Measurements from ENCODE around the gene NCCRP1.

NCCRP1 gene

GRCh38 chr19:39165857-39166256 lies 30.9 kb upstream of the NCCRP1 start:
- no peak for DNase-seq (ENCODE audit: low read depth in 2 of 2)

- DNase-seq (ENCODE audit: low read depth in 2 of 2) = no peak
Observed at GRCh38 chr19:39166571-39167391, 30.0 kb upstream of the NCCRP1 start.

GRCh38 chr19:39167461-39168257 lies 29.1 kb upstream of the NCCRP1 start:
- DNase-seq (ENCODE audit: low read depth in 2 of 2) = no peak

- DNase-seq (ENCODE audit: low read depth in 2 of 2) = no peak
Observed at GRCh38 chr19:39168258-39169142, 28.3 kb upstream of the NCCRP1 start.

- no peak for DNase-seq (ENCODE audit: low read depth in 2 of 2)
Observed at GRCh38 chr19:39169143-39169810, 27.5 kb upstream of the NCCRP1 start.

GRCh38 chr19:39170386-39171231 lies 26.2 kb upstream of the NCCRP1 start:
- DNase-seq (ENCODE audit: low read depth in 2 of 2) = no peak

GRCh38 chr19:39171479-39172465 lies 25.0 kb upstream of the NCCRP1 start:
- DNase-seq (ENCODE audit: low read depth in 2 of 2) = no peak

- no peak for DNase-seq (ENCODE audit: low read depth in 2 of 2)
Observed at GRCh38 chr19:39172700-39173501, 23.9 kb upstream of the NCCRP1 start.

GRCh38 chr19:39173502-39173991 lies 23.2 kb upstream of the NCCRP1 start:
- DNase-seq (ENCODE audit: low read depth in 2 of 2) = no peak

GRCh38 chr19:39174142-39174541 lies 22.6 kb upstream of the NCCRP1 start:
- DNase-seq (ENCODE audit: low read depth in 2 of 2) = no peak

GRCh38 chr19:39174558-39175544 lies 21.9 kb upstream of the NCCRP1 start:
- no peak for DNase-seq (ENCODE audit: low read depth in 2 of 2)

- no peak for DNase-seq (ENCODE audit: low read depth in 2 of 2)
Observed at GRCh38 chr19:39175564-39175963, 21.2 kb upstream of the NCCRP1 start.

GRCh38 chr19:39177110-39177699 lies 19.6 kb upstream of the NCCRP1 start:
- DNase-seq (ENCODE audit: low read depth in 2 of 2) = no peak

- DNase-seq (ENCODE audit: low read depth in 2 of 2) = no peak
Observed at GRCh38 chr19:39177736-39178135, 19.0 kb upstream of the NCCRP1 start.

- no peak for DNase-seq (ENCODE audit: low read depth in 2 of 2)
Observed at GRCh38 chr19:39178296-39179006, 18.3 kb upstream of the NCCRP1 start.

GRCh38 chr19:39179754-39180153 lies 17.0 kb upstream of the NCCRP1 start:
- DNase-seq (ENCODE audit: low read depth in 2 of 2) = no peak

All from stimulated activated CD4-positive, alpha-beta T cell treated with anti-CD3 and anti-CD28 coated beads, Interleukin-1b, Interleukin-23, amount 100 ng/mL, for 1 hour (primary cell).